HCT116 (cell line): ENCODE data around the gene PNPLA2. TPM values are rescaled to one million over a fixed set of nuclear protein-coding genes. Genes with fewer than 3 reads are reported as not detected.

Experiments used
- ATAC-seq: fragments of 200-7000 bp; cut with Tn5 transposase; 2 replicates; pipeline ENCODE4 v1.9.1; 2020; ENCODE audit warnings: mild to moderate bottlenecking, moderate library complexity
- BruUV-seq: library from RNA; stranded (reverse); fragments of 400-500 nt; replicated peaks from 2 replicates; lab custom pipeline; 2021; lab: Mats Ljungman, UMichigan
- CTCF ChIA-PET: fragments of 300-600 bp; sonication (Branson Sonifier 250); formaldehyde crosslinking; loops from one replicate; lab custom pipeline; 2021; ENCODE audit warnings: antibody characterized with exemption; lab: Charles Lee
- POLR2A ChIA-PET: fragments of 300-600, 350-600 bp; sonication (Branson Sonifier 250); formaldehyde crosslinking; loops from one replicate; lab custom pipeline; 2021; ENCODE audit warnings: antibody characterized with exemption; lab: Charles Lee
- RAD21 ChIA-PET, 2 experiments: fragments of 300-600 bp; sonication (Branson Sonifier 250); formaldehyde crosslinking; loops; one replicate each; lab custom pipeline; 2023; ENCODE audit warnings: low total read pairs in 2 of 2; ENCODE audit not compliant: uncharacterized antibody in 2 of 2, unreplicated experiment in 2 of 2, low non-redundant PET in 1 of 2; lab: Charles Lee
- DNase-seq: peaks from one replicate; pipeline ENCODE4 v3.0.0-alpha.2; 2010; ENCODE audit warnings: low read depth, low spot score
- H2AFZ ChIP-seq: fragments of 200-600 bp; shearing (Covaris generic), sonication (generic); 2 replicates; pipeline ENCODE4 v1.6.1; 2017; ENCODE audit warnings: low read depth, mixed run types, mixed read lengths, antibody characterized with exemption, low read length; ENCODE audit not compliant: poor library complexity, severe bottlenecking
- H3K27ac ChIP-seq: 2 replicates; pipeline ENCODE4 v1.5.1; 2012; ENCODE audit warnings: low read depth, low read length
- H3K27me3 ChIP-seq: fragments of 200-600 bp; sonication (generic); 2 replicates; pipeline ENCODE4 v1.6.1; 2016; ENCODE audit warnings: mixed run types, low read length, mixed read lengths; ENCODE audit not compliant: insufficient read depth
- H3K36me3 ChIP-seq, 2 experiments: fragments of 200-500 bp in 1 of 2; fragments of 200-600 bp in 1 of 2; sonication (Bioruptor generic) in 1 of 2; sonication (generic) in 1 of 2; 2 replicates each; pipeline versions ENCODE4 v1.5.1 to v1.6.1; 2014 to 2016; ENCODE audit warnings: low read length in 2 of 2, inconsistent platforms in 1 of 2, mixed read lengths in 1 of 2, mixed run types in 1 of 2; ENCODE audit not compliant: insufficient read depth in 2 of 2, control insufficient read depth in 1 of 2
- H3K4me1 ChIP-seq, 2 experiments: fragments of 200-600 bp in 1 of 2; sonication (generic) in 1 of 2; 2 replicates each; pipeline versions ENCODE4 v1.5.1 to v1.6.1; 2012 to 2017; ENCODE audit warnings: low read length in 2 of 2, inconsistent platforms in 1 of 2, mild to moderate bottlenecking in 1 of 2, mixed read lengths in 1 of 2, mixed run types in 1 of 2, moderate library complexity in 1 of 2; ENCODE audit not compliant: insufficient read depth in 2 of 2, control insufficient read depth in 1 of 2
- H3K4me2 ChIP-seq: fragments of 200-600 bp; sonication (generic); 2 replicates; pipeline ENCODE4 v1.6.1; 2017; ENCODE audit warnings: mixed run types, low read length, mixed read lengths
- H3K4me3 ChIP-seq, 2 experiments: fragments of 200-600 bp in 1 of 2; sonication (generic) in 1 of 2; replicated peaks in 1 of 2; 2 replicates each; pipeline ENCODE4 v1.5.1; 2011 to 2016; ENCODE audit warnings: low read length in 2 of 2, control low read depth in 1 of 2, low read depth in 1 of 2, mild to moderate bottlenecking in 1 of 2, mixed read lengths in 1 of 2, mixed run types in 1 of 2
- H3K79me2 ChIP-seq: fragments of 200-600 bp; sonication (generic); 2 replicates; pipeline ENCODE4 v1.6.1; 2017; ENCODE audit warnings: mild to moderate bottlenecking, mixed run types, low read length, moderate library complexity, mixed read lengths; ENCODE audit not compliant: insufficient read depth
- H3K9ac ChIP-seq: fragments of 200-600 bp; sonication (generic); 2 replicates; pipeline ENCODE4 v1.6.1; 2016; ENCODE audit warnings: low read length, mixed read lengths
- H3K9me2 ChIP-seq: fragments of 200-600 bp; sonication (generic), shearing (Covaris generic); 2 replicates; pipeline ENCODE4 v1.6.1; 2017; ENCODE audit warnings: mixed run types, mild to moderate bottlenecking, moderate library complexity; ENCODE audit not compliant: insufficient read depth
- H3K9me3 ChIP-seq, 2 experiments: fragments of 200-500 bp in 1 of 2; fragments of 200-600 bp in 1 of 2; sonication (Bioruptor generic) in 1 of 2; sonication (generic) in 1 of 2; 2 replicates each; pipeline ENCODE4 v1.6.1; 2014 to 2017; ENCODE audit warnings: low read length in 2 of 2, mixed read lengths in 2 of 2, inconsistent platforms in 1 of 2, low read depth in 1 of 2, mild to moderate bottlenecking in 1 of 2, mixed run types in 1 of 2, moderate library complexity in 1 of 2; ENCODE audit not compliant: control insufficient read depth in 1 of 2, insufficient read depth in 1 of 2
- H4K20me1 ChIP-seq: fragments of 200-600 bp; sonication (generic), shearing (Covaris generic); 2 replicates; pipeline ENCODE4 v1.6.1; 2017; ENCODE audit warnings: mixed run types, mild to moderate bottlenecking, moderate library complexity; ENCODE audit not compliant: insufficient read depth
- CBX3 ChIP-seq: IDR thresholded peaks from 2 replicates; pipeline ENCODE4 v1.6.1; 2012; ENCODE audit warnings: low read depth
- CEBPB ChIP-seq: IDR thresholded peaks from 2 replicates; pipeline ENCODE4 v1.6.1; 2012; ENCODE audit warnings: low read depth
- EZH2 ChIP-seq: fragments of 200-600 bp; sonication (generic); IDR thresholded peaks from 2 replicates; pipeline ENCODE4 v1.6.1; 2017; ENCODE audit warnings: antibody characterized with exemption, mixed run types
- EZH2phosphoT487 ChIP-seq: fragments of 200-600 bp; IDR thresholded peaks from 2 replicates; pipeline ENCODE4 v1.6.1; 2018; ENCODE audit warnings: antibody characterized with exemption, borderline replicate concordance
- FOSL1 ChIP-seq: IDR thresholded peaks from 2 replicates; pipeline ENCODE4 v1.6.1; 2012; ENCODE audit warnings: low read depth
- SIN3A ChIP-seq: IDR thresholded peaks from 2 replicates; pipeline ENCODE4 v1.6.1; 2012; ENCODE audit warnings: low read depth
- YY1 ChIP-seq: IDR thresholded peaks from 2 replicates; pipeline ENCODE4 v1.6.1; 2011; ENCODE audit warnings: low read length, low read depth, moderate library complexity, mild to moderate bottlenecking; ENCODE audit not compliant: insufficient replicate concordance; ENCODE audit errors: extremely low read depth
- ZFX ChIP-seq: fragments of 450-650 bp; IDR thresholded peaks from 2 replicates; pipeline ENCODE4 v1.6.1; 2017
- ZNF274 ChIP-seq: fragments of 200-500 bp; sonication (Bioruptor generic); IDR thresholded peaks from 2 replicates; pipeline ENCODE4 v1.6.1; 2014; ENCODE audit warnings: mild to moderate bottlenecking, low read depth, low read length, inconsistent platforms
- intact Hi-C: fragments of 100-400 bp; cut with micrococcal nuclease; formaldehyde crosslinking; loops from 2 replicates; pipeline ENCODE4 v1.10.0; 2022
- total RNA-seq: library from RNA; stranded (reverse); gene quantifications from one replicate; pipeline ENCODE4 v1.2.1, GENCODE V29; 2021; ENCODE audit not compliant: unreplicated experiment
- TF ChIP-seq, protein P1 (sequence below): IDR thresholded peaks from 2 replicates; pipeline ENCODE4 v1.6.1; 2011; ENCODE audit warnings: mild to moderate bottlenecking, low read length, moderate library complexity; ENCODE audit not compliant: insufficient replicate concordance; ENCODE audit errors: extremely low read depth
- TF ChIP-seq, protein P2 (sequence below): IDR thresholded peaks from 2 replicates; pipeline ENCODE4 v1.6.1; 2012

The PNPLA2 gene
- total RNA-seq, 1 experiment from 2014 or later: 124 TPM

DNA sequence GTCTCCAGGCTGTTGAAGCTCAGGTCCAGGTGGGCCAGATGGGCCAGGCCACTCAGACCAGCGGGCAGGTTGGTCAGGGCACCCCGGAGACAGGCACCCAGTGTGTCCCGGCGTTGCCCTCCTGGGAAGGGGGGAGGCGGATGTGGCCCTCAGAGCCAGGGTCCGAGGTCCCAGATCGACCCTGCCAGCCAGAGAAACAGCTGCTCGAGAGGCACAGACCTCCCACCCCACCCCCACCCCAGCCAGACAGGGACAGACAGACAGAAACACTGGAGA lies 15.3 kb upstream of the PNPLA2 start:
- DNase-seq (no peak), ATAC-seq (no peak)
- no peaks in the 10 kb centered on the region for H3K27me3 ChIP-seq
- intact Hi-C loops: no loop called here
- no peak for TF ChIP-seq ZFX
- no peak for TF ChIP-seq ZNF274
- TF ChIP-seq, protein P1, sequence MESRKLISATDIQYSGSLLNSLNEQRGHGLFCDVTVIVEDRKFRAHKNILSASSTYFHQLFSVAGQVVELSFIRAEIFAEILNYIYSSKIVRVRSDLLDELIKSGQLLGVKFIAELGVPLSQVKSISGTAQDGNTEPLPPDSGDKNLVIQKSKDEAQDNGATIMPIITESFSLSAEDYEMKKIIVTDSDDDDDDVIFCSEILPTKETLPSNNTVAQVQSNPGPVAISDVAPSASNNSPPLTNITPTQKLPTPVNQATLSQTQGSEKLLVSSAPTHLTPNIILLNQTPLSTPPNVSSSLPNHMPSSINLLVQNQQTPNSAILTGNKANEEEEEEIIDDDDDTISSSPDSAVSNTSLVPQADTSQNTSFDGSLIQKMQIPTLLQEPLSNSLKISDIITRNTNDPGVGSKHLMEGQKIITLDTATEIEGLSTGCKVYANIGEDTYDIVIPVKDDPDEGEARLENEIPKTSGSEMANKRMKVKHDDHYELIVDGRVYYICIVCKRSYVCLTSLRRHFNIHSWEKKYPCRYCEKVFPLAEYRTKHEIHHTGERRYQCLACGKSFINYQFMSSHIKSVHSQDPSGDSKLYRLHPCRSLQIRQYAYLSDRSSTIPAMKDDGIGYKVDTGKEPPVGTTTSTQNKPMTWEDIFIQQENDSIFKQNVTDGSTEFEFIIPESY: no peak
- no peaks in the 10 kb centered on the region for H3K9me2 ChIP-seq
- H3K36me3 ChIP-seq: peaks cover 0 to 9% of the 10 kb centered on the region in 2 experiments; a peak in 1 of 4 replicates
- no peaks in the 10 kb centered on the region for H3K9me3 ChIP-seq
- no peak overlapping the region; a peak in 1 of 4 replicates for H3K4me3 ChIP-seq
- ChIA-PET POLR2A (no interaction called here), CTCF (no interaction called here), RAD21 (no interaction called here)
- no peak overlapping the region for H3K9ac ChIP-seq
- no peak overlapping the region for H2AFZ ChIP-seq
- peaks cover 26 to 37% of the 10 kb centered on the region in 2 experiments for H3K4me1 ChIP-seq
- BruUV-seq: no TSS peak
- H3K4me2 ChIP-seq: no peak overlapping the region; the same call in 1 of the 2 replicates
- no peak overlapping the region; the same call in 1 of the 2 replicates for H3K27ac ChIP-seq
- no peaks in the 10 kb centered on the region for H4K20me1 ChIP-seq
- peaks cover 21% of the 10 kb centered on the region for H3K79me2 ChIP-seq

DNA sequence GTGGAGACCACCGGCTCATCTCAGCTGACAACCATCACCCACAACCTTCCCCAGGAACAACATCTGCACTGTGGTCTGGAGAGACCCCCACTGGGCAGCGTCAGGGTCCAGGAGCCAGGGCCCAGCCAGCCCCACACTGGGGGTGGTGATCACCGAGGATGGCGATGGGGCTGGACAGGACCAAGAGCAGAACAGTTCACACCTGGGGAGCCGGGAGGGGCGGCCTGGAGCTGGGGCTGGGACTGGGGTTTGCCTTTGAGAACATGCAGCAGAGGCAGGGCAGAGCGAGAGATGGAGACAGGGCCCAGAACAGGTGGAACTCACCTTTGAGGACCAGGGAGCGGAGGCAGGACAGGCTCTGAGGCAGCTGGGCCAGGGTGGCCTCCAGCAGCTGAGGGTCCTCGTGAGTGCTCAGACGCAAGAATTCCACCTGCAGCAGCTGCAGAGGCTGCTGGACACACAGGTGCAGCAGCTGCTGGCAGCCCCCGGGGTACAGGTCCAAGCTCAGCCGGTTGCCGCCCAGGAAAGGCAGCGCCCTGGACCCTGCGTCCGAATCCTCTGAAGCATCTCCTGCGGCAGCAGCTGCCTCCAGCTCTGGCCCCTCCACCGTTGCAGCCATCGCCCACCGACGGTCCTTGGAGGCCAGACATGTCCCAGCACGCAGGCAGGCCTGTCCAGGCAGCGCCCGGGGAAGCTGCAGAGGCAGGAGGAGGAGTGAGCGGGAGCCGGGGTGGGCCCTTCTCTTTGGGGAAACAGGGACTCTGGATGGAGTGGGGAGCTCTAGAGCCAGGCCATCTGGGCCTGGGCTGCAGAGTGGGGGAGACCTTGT lies 14.7 kb upstream of the PNPLA2 start:
- H2AFZ ChIP-seq: no peak overlapping the region
- no TSS peak for BruUV-seq
- peaks cover 22 to 34% of the 10 kb centered on the region in 2 experiments for H3K4me1 ChIP-seq
- H3K9ac ChIP-seq: peak overlapping the region; percentile 83
- DNase-seq (no peak), ATAC-seq (no peak)
- peaks cover 27% of the 10 kb centered on the region for H3K79me2 ChIP-seq
- ChIA-PET POLR2A (interaction anchor here (1.5 kb wide), 1 partner anchor 31 kb away, joined by 3 read pairs; no protein-coding TSS in a partner anchor), RAD21 (no interaction called here), CTCF (no interaction called here)
- TF ChIP-seq CEBPB (no peak), FOSL1 (no peak), EZH2 (no peak), SIN3A (no peak), YY1 (no peak), ZNF274 (no peak), EZH2phosphoT487 (no peak), CBX3 (no peak)
- TF ChIP-seq, protein P1: no peak
- TF ChIP-seq, protein P2, sequence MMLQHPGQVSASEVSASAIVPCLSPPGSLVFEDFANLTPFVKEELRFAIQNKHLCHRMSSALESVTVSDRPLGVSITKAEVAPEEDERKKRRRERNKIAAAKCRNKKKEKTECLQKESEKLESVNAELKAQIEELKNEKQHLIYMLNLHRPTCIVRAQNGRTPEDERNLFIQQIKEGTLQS: no peak
- no peaks in the 10 kb centered on the region for H3K27me3 ChIP-seq
- no peaks in the 10 kb centered on the region for H4K20me1 ChIP-seq
- peak overlapping the region; percentile 93 for H3K27ac ChIP-seq
- H3K4me2 ChIP-seq: peak overlapping the region; percentile 87
- peaks cover 0 to 9% of the 10 kb centered on the region in 2 experiments; a peak in 1 of 4 replicates for H3K36me3 ChIP-seq
- intact Hi-C loops: no loop called here
- H3K9me3 ChIP-seq: no peaks in the 10 kb centered on the region
- H3K9me2 ChIP-seq: no peaks in the 10 kb centered on the region
- H3K4me3 ChIP-seq: peak overlapping the region; percentile 66 to 72
